Ovary (tissue), 9 donors: ENCODE data around the gene TPO. TPM values are rescaled to one million over a fixed set of nuclear protein-coding genes. Genes with fewer than 3 reads are reported as not detected.

Source experiments
- DNase-seq, 5 donors: peaks; one replicate each; pipeline ENCODE4 v3.0.0-alpha.2; 2019 to 2020
- H3K27ac ChIP-seq, 2 donors: fragments of 200-600 bp; one replicate each; pipeline versions ENCODE4 v1.5.1 to v1.8.0; 2019 to 2022
- H3K27me3 ChIP-seq: fragments of 200-600 bp; one replicate; pipeline ENCODE4 v1.8.0; 2022
- H3K36me3 ChIP-seq: fragments of 200-600 bp; sonication (generic); one replicate; pipeline ENCODE4 v1.5.1; 2019
- H3K4me1 ChIP-seq: one replicate; pipeline ENCODE4 v1.8.1; 2013; ENCODE audit warnings: mild to moderate bottlenecking, moderate library complexity; ENCODE audit not compliant: insufficient read depth
- H3K4me3 ChIP-seq: fragments of 200-600 bp; sonication (generic); one replicate; pipeline ENCODE4 v1.5.1; 2017
- H3K9me3 ChIP-seq, 2 donors: fragments of 200-600 bp in 1 of 2; sonication (generic) in 1 of 2; one replicate each; pipeline versions ENCODE4 v1.5.1 to v1.8.1; 2013 to 2019; ENCODE audit warnings: mild to moderate bottlenecking in 1 of 2, moderate library complexity in 1 of 2
- CTCF ChIP-seq, 3 donors: fragments of 450-650 bp in 2 of 3; fragments of 200-600 bp in 1 of 3; IDR thresholded peaks; one replicate each; pipeline versions ENCODE4 v1.5.1 to v1.8.0; 2016 to 2022; ENCODE audit warnings: antibody characterized with exemption in 3 of 3, mild to moderate bottlenecking in 1 of 3
- EP300 ChIP-seq: sonication (generic); formaldehyde crosslinking; IDR thresholded peaks from one replicate; pipeline ENCODE4 v1.6.1; 2017; ENCODE audit warnings: antibody characterized with exemption
- POLR2A ChIP-seq: fragments of 450-650 bp; IDR thresholded peaks from one replicate; pipeline ENCODE4 v1.6.1; 2017; ENCODE audit warnings: antibody characterized with exemption, mild to moderate bottlenecking, moderate library complexity
- WGBS, 3 donors: extraction: QIAGEN DNeasy Blood & Tissue Kit in 1 of 3; methylation state at CpG; one replicate each; pipeline versions ENCODE4 v1.1.5 to v1.1.7; 2013 to 2017; 5-methylcytosine and 5-hydroxymethylcytosine counted together
- intact Hi-C, 4 donors: fragments of 100-400 bp; cut with DNase I; formaldehyde crosslinking; loops; one replicate each; pipeline versions ENCODE4 v1.11.0 to v1.15.1; 2022 to 2023
- polyA plus RNA-seq, 2 donors: library from polyadenylated mRNA; stranded (reverse); fragments of 200-250 nt in 1 of 2; fragments of 350-450 nt in 1 of 2; fragmentation: Illumina TruSeq in 1 of 2; extraction: RNeasy Lipid Tissue Mini Kit (QIAGEN cat#74804) in 1 of 2; gene quantifications; one replicate each; pipeline ENCODE4 v1.2.3, GENCODE V29; 2013 to 2014
- total RNA-seq, 7 donors: library from RNA; depleted of rRNA in 2 of 7; stranded (reverse); fragments of >200 nt in 2 of 7; fragmentation: NEBNext Ultra II Directional in 3 of 7; extraction: Animal tissue kit (Norgen Biotek cat#: 25700) in 3 of 7; gene quantifications; one replicate each; pipeline versions ENCODE4 v1.1.0 to v1.2.4, GENCODE V29; 2016 to 2023
- donor health status: DM: no; HTN: no; CAD: no; lungs with moderate emphysema.
- donor health status: DM: no; HTN: no; CAD: no.
- donor health status: Bipolar disorder and iron deficiency.
- donor health status: DM: yes; HTN: yes; CAD: no.
- donor health status: DM: no; HTN: no; CAD: no.
- donor health status: DM: yes; HTN: yes; CAD: no.

TPO gene
- total and polyA plus RNA-seq, 9 donors: 0.18 to 0.46 (median 0.30) TPM; not detected in 4

GRCh38 chr2:1400943-1401735 lies 12.1 kb upstream of the TPO start:
- Histone ChIP-seq H3K4me3 (no peak overlapping the region), H3K9me3 (no peaks in the 10 kb centered on the region), H3K4me1 (no peaks in the 10 kb centered on the region), H3K36me3 (no peaks in the 10 kb centered on the region), H3K27ac (no peak overlapping the region), H3K27me3 (no peaks in the 10 kb centered on the region)
- WGBS, 3 donors: 76 to 80% (median 77%) methylated on average over 8 of the region's 8 CpGs
- intact Hi-C loops: no loop called here
- TF ChIP-seq EP300 (no peak), POLR2A (no peak), CTCF (IDR thresholded peaks at IDR 0.05) (no peak)
- no peak for DNase-seq

DNA sequence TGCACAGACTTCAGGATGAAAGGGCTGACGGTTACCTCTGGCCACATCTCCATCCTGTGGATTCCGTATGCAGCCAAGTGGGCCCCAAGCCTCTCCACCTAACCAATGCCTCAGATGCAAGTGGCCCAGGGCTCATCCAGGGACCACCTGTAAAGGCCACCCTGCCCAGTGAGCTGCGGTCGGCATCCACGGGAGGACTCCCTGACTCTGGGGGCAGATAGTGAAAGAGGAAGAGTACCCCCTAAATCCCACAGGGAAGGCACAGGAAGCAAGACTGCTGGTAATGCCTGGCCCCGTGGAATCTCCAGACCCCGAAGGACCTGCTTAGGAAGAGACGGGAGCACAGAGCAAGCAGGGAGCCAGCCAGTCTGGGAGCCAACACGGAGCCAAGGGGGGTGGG lies 11.2 kb upstream of the TPO start:
- TF ChIP-seq POLR2A (no peak), CTCF (IDR thresholded peaks at IDR 0.05) (no peak), EP300 (no peak)
- no peaks in the 10 kb centered on the region for H3K9me3 ChIP-seq
- no peak for DNase-seq
- H3K4me3 ChIP-seq: no peak overlapping the region
- H3K36me3 ChIP-seq: no peaks in the 10 kb centered on the region
- intact Hi-C loops: no loop called here
- H3K4me1 ChIP-seq: no peaks in the 10 kb centered on the region
- no peaks in the 10 kb centered on the region for H3K27me3 ChIP-seq
- 85 to 87% (median 85%) methylated on average over 9 of the region's 9 CpGs for WGBS, 3 donors
- H3K27ac ChIP-seq: no peak overlapping the region

- Histone ChIP-seq H3K27me3 (no peaks in the 10 kb centered on the region), H3K4me3 (no peak overlapping the region), H3K36me3 (no peaks in the 10 kb centered on the region), H3K4me1 (no peaks in the 10 kb centered on the region), H3K27ac (no peak overlapping the region), H3K9me3 (no peaks in the 10 kb centered on the region)
- DNase-seq: no peak
- intact Hi-C loops: no loop called here
- 90 to 93% (median 92%) methylated on average over 12 of the region's 12 CpGs for WGBS, 3 donors
- TF ChIP-seq CTCF (IDR thresholded peaks at IDR 0.05): no peak
- no peak for TF ChIP-seq EP300
- no peak for TF ChIP-seq POLR2A
Measured at GRCh38 chr2:1403565-1403964, 9.7 kb upstream of the TPO start.

GRCh38 chr2:1405124-1405523 lies 8.1 kb upstream of the TPO start:
- Histone ChIP-seq H3K9me3 (no peaks in the 10 kb centered on the region), H3K27me3 (no peaks in the 10 kb centered on the region), H3K36me3 (no peaks in the 10 kb centered on the region), H3K4me1 (no peaks in the 10 kb centered on the region), H3K4me3 (no peak overlapping the region), H3K27ac (no peak overlapping the region)
- intact Hi-C loops: no loop called here
- 64 to 94% (median 76%) methylated on average over 1 of the region's 1 CpG for WGBS, 3 donors
- DNase-seq: no peak
- TF ChIP-seq POLR2A (no peak), CTCF (IDR thresholded peaks at IDR 0.05) (no peak), EP300 (no peak)
